Keratinocyte (primary cell): ENCODE results near the gene SLC25A21.

Experiments
- EZH2 ChIP-seq: IDR thresholded peaks from one replicate; pipeline ENCODE4 v1.6.1; 2012; ENCODE audit warnings: inconsistent platforms, mild to moderate bottlenecking, low read length, moderate library complexity
- TF ChIP-seq, protein P1 (sequence below), 3 experiments: IDR thresholded peaks in 1 of 3; conservative IDR thresholded peaks in 1 of 3; optimal IDR thresholded peaks in 1 of 3; 2 replicates in 2 of 3; 3 replicates in 1 of 3; pipeline versions ENCODE3 to v1.5.1; 2011; ENCODE audit warnings: low read length in 3 of 3, mild to moderate bottlenecking in 3 of 3, moderate library complexity in 2 of 3, control low read depth in 1 of 3, inconsistent platforms in 1 of 3; ENCODE audit not compliant: insufficient read depth in 2 of 3; ENCODE audit errors: extremely low read depth in 1 of 3

DNA sequence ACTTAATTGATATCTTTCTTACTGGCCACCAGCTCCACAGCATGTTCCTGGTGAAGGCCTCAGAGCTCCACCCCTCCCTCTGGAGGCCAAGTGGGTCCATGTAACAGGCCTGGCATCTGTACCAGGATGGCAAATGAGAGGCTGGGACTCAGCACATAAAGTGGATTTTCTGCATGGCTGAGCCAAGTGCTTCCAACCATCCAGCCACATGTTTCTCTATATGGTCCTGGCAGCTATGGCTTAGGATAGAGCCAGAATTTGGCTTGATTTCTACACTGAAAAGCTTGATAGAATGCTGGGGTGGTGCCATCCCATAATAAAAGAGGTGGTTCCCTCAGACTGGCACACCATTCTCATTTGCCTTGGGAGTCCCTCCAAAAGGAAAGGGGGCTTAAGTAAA, 416.6 kb downstream of the SLC25A21 start:
- TF ChIP-seq, protein P1, sequence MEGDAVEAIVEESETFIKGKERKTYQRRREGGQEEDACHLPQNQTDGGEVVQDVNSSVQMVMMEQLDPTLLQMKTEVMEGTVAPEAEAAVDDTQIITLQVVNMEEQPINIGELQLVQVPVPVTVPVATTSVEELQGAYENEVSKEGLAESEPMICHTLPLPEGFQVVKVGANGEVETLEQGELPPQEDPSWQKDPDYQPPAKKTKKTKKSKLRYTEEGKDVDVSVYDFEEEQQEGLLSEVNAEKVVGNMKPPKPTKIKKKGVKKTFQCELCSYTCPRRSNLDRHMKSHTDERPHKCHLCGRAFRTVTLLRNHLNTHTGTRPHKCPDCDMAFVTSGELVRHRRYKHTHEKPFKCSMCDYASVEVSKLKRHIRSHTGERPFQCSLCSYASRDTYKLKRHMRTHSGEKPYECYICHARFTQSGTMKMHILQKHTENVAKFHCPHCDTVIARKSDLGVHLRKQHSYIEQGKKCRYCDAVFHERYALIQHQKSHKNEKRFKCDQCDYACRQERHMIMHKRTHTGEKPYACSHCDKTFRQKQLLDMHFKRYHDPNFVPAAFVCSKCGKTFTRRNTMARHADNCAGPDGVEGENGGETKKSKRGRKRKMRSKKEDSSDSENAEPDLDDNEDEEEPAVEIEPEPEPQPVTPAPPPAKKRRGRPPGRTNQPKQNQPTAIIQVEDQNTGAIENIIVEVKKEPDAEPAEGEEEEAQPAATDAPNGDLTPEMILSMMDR (optimal IDR thresholded peaks at IDR 0.05 in 1 of 3, IDR thresholded peaks at IDR 0.05 in 1 of 3, conservative IDR thresholded peaks at IDR 0.05 in 1 of 3; ENCODE audit: extremely low read depth in 1 of 3, insufficient read depth in 2 of 3, low read length in 3 of 3), result no peak
- TF ChIP-seq EZH2, result no peak
